ENCODE measurements around the gene ZBTB47. TPM values are rescaled to one million over a fixed set of nuclear protein-coding genes. Genes with fewer than 3 reads are reported as not detected.

ZBTB47 gene
- total and polyA plus RNA-seq, 2 experiments from 2014 or later = 7.0 to 14.2 TPM

DNA sequence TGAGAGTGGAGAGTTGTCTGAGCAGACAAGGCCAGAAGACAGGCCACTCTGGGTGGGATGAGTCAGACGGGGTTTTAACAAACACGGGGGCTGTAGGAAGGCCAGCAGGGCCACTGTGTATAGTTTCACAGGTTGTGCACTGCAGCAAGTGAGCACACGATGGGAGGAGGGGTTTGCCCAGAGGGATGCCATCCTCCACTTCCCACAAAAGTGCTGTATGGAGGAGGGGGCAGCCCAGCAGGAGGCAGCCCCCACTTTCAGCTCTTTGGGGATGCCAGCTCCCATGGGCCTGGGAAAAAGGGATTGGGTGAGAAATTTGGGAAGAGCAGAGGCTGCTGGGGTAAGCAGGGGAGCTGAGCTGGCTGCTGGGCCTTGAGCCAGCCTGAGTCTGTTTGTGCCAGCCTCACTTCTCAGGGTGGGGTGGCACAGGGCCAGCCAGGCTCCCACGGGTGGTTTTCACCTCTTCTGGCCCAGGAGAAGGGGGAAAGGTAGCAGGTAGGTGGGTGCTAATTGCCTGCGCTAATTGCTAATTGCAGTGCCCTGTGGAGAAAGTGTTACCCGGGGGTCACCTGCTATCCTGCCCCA, 6.7 kb downstream of the ZBTB47 start:
- no peak for DNase-seq (ENCODE audit: low spot score)
- Histone ChIP-seq H3K36me3 (replicated peaks; ENCODE audit: insufficient read depth, low read depth) (no peaks in the 10 kb centered on the region), H3K4me1 (ENCODE audit: insufficient read depth) (peaks cover 2% of the 10 kb centered on the region), H3K9me2 (replicated peaks; ENCODE audit: insufficient read depth) (no peaks in the 10 kb centered on the region), H3K27me3 (no peaks in the 10 kb centered on the region), H2AFZ (no peak overlapping the region), H3K9me3 (ENCODE audit: low read depth) (no peaks in the 10 kb centered on the region), H3K4me3 (no peak overlapping the region), H3K79me2 (no peaks in the 10 kb centered on the region), H3K4me2 (no peak overlapping the region), H4K20me1 (ENCODE audit: insufficient read depth, poor library complexity, severe bottlenecking) (no peaks in the 10 kb centered on the region), H3K27ac (no peak overlapping the region)
- TF ChIP-seq, protein P1, sequence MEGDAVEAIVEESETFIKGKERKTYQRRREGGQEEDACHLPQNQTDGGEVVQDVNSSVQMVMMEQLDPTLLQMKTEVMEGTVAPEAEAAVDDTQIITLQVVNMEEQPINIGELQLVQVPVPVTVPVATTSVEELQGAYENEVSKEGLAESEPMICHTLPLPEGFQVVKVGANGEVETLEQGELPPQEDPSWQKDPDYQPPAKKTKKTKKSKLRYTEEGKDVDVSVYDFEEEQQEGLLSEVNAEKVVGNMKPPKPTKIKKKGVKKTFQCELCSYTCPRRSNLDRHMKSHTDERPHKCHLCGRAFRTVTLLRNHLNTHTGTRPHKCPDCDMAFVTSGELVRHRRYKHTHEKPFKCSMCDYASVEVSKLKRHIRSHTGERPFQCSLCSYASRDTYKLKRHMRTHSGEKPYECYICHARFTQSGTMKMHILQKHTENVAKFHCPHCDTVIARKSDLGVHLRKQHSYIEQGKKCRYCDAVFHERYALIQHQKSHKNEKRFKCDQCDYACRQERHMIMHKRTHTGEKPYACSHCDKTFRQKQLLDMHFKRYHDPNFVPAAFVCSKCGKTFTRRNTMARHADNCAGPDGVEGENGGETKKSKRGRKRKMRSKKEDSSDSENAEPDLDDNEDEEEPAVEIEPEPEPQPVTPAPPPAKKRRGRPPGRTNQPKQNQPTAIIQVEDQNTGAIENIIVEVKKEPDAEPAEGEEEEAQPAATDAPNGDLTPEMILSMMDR (IDR thresholded peaks at IDR 0.05; ENCODE audit: poor library complexity) = no peak
- no peak for TF ChIP-seq EZH2phosphoT487 (IDR thresholded peaks at IDR 0.05; ENCODE audit: low read depth, severe bottlenecking, unreplicated experiment)
- TF ChIP-seq EZH2 (IDR thresholded peaks at IDR 0.05; ENCODE audit: borderline replicate concordance) = no peak
- 73% methylated on average over 6 of the region's 6 CpGs for WGBS (ENCODE audit: low lambda C conversion rate, missing lambda C conversion rate)

DNA sequence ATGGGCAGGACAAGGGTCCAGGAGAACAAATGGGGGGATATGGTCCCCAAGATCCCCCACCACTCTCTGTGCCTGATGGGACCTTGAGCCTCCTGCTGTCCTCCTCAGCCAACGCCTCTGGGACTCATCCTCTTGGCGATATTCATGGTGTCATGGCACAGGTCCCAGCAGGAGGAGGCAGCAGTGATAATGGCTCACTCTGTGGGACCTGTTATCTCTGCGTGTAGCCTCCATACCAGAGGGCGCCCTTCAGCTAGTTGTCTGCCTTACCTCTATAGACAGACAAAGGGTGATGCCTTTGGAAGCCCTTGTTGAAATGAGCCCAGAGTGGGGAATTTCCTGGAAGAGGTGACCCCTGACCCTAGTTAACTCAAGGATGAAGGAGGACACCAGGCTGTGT, 7.4 kb downstream of the ZBTB47 start:
- Histone ChIP-seq H3K9me2 (replicated peaks; ENCODE audit: insufficient read depth) (no peaks in the 10 kb centered on the region), H3K4me1 (ENCODE audit: insufficient read depth) (no peaks in the 10 kb centered on the region), H3K4me2 (no peak overlapping the region), H3K4me3 (no peak overlapping the region), H3K79me2 (no peaks in the 10 kb centered on the region), H3K9me3 (ENCODE audit: low read depth) (no peaks in the 10 kb centered on the region), H3K36me3 (replicated peaks; ENCODE audit: insufficient read depth, low read depth) (no peaks in the 10 kb centered on the region), H3K27ac (no peak overlapping the region), H2AFZ (no peak overlapping the region), H4K20me1 (ENCODE audit: insufficient read depth, poor library complexity, severe bottlenecking) (no peaks in the 10 kb centered on the region), H3K27me3 (no peaks in the 10 kb centered on the region)
- TF ChIP-seq, protein P1 (IDR thresholded peaks at IDR 0.05; ENCODE audit: poor library complexity) = no peak
- TF ChIP-seq EZH2 (IDR thresholded peaks at IDR 0.05; ENCODE audit: borderline replicate concordance) = no peak
- no peak for TF ChIP-seq EZH2phosphoT487 (IDR thresholded peaks at IDR 0.05; ENCODE audit: low read depth, severe bottlenecking, unreplicated experiment)
- DNase-seq (ENCODE audit: low spot score) = no peak
- WGBS (ENCODE audit: low lambda C conversion rate, missing lambda C conversion rate) = 72% methylated on average over 4 of the region's 4 CpGs

DNA sequence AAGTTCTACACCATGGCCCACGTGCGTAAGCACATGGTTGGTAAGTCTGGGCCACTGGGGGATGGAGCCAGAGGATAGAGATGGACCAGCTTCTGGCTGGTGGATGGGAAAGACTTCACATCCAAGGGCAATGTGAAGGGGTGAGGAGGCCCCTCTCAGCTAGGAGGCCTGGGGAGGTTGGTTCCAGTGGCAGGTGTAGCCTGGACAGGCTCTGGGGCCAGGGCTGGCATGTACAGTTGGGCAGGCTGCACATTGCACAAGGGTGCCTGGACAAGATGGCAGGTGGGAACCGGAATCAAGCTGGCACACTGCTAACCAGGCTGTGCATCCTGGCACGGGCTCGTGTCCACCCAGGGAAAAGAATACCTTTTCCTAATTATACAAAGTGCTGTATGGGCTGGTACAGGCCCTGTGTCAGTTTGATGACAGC, 8.1 kb downstream of the ZBTB47 start:
- H3K4me3 ChIP-seq = no peak overlapping the region
- 94% methylated on average over 5 of the region's 5 CpGs for WGBS (ENCODE audit: low lambda C conversion rate, missing lambda C conversion rate)

More for the DNA sequence above, 8.1 kb downstream of the ZBTB47 start:
- Histone ChIP-seq H3K4me2 (no peak overlapping the region), H3K27me3 (no peaks in the 10 kb centered on the region), H3K9me3 (ENCODE audit: low read depth) (no peaks in the 10 kb centered on the region), H3K36me3 (replicated peaks; ENCODE audit: insufficient read depth, low read depth) (no peaks in the 10 kb centered on the region), H3K4me1 (ENCODE audit: insufficient read depth) (no peaks in the 10 kb centered on the region), H2AFZ (no peak overlapping the region), H4K20me1 (ENCODE audit: insufficient read depth, poor library complexity, severe bottlenecking) (no peaks in the 10 kb centered on the region), H3K27ac (no peak overlapping the region), H3K79me2 (no peaks in the 10 kb centered on the region), H3K9me2 (replicated peaks; ENCODE audit: insufficient read depth) (no peaks in the 10 kb centered on the region)
- TF ChIP-seq EZH2phosphoT487 (IDR thresholded peaks at IDR 0.05; ENCODE audit: low read depth, severe bottlenecking, unreplicated experiment) (no peak), EZH2 (IDR thresholded peaks at IDR 0.05; ENCODE audit: borderline replicate concordance) (no peak)
- TF ChIP-seq, protein P1 (IDR thresholded peaks at IDR 0.05; ENCODE audit: poor library complexity) = no peak
- no peak for DNase-seq (ENCODE audit: low spot score)

Data from hepatocyte (in vitro differentiated cells).